Natural killer cell treated with Interleukin-12 subunit alpha and Interleukin-12 subunit beta and Interleukin-15 and Interleukin-18, amount 100 ng/mL, for 72 hours (primary cell): Measurements from ENCODE around the gene STEAP4. TPM values are rescaled to one million over a fixed set of nuclear protein-coding genes. Genes with fewer than 3 reads are reported as not detected.
"Not testable (repeated sequence)": the region's sequence is repeated elsewhere in the genome, so short reads cannot be mapped to it uniquely, and the experiment has no call there.

ENCODE experiments used
- ATAC-seq, 2 donors: fragments of 150-1000 bp; cut with Tn5 transposase in 1 of 2; sonication (Bioruptor Pico), chemical (Tn5 transposase) in 1 of 2; 2 replicates each; pipeline ENCODE4 v1.10.0; 2021
- DNase-seq: peaks from one replicate; pipeline ENCODE4 v3.0.0; 2022; ENCODE audit warnings: low spot score
- H3K27ac Mint-ChIP-seq, 2 donors: 1 replicate in 1 of 2; 2 replicates in 1 of 2; pipeline ENCODE4 v1.8.0; 2022; ENCODE audit warnings: mixed read lengths in 2 of 2, mild to moderate bottlenecking in 1 of 2, moderate library complexity in 1 of 2
- H3K27me3 Mint-ChIP-seq, 2 donors: 1 replicate in 1 of 2; 2 replicates in 1 of 2; pipeline ENCODE4 v1.8.0; 2022; ENCODE audit warnings: mixed read lengths in 2 of 2
- H3K36me3 Mint-ChIP-seq: one replicate; pipeline ENCODE4 v1.8.0; 2022; ENCODE audit warnings: mixed read lengths
- H3K4me1 Mint-ChIP-seq, 2 donors: 1 replicate in 1 of 2; 2 replicates in 1 of 2; pipeline ENCODE4 v1.8.0; 2022; ENCODE audit warnings: low read depth in 2 of 2, mixed read lengths in 2 of 2, mild to moderate bottlenecking in 1 of 2
- H3K4me3 Mint-ChIP-seq: one replicate; pipeline ENCODE4 v1.8.0; 2022; ENCODE audit warnings: mixed read lengths
- H3K9me3 Mint-ChIP-seq: 2 replicates; pipeline ENCODE4 v1.8.0; 2022; ENCODE audit warnings: mixed read lengths
- total RNA-seq, 2 donors: library from RNA; stranded (reverse); gene quantifications; one replicate each; pipeline ENCODE4 v1.2.3, GENCODE V29; 2022

The STEAP4 gene
- total RNA-seq, 2 donors from 2014 or later, result not detected

- not testable (repeated sequence) for H3K4me3 Mint-ChIP-seq, H3K27me3 Mint-ChIP-seq, H3K36me3 Mint-ChIP-seq, H3K4me1 Mint-ChIP-seq, ATAC-seq, H3K9me3 Mint-ChIP-seq, H3K27ac Mint-ChIP-seq, DNase-seq
These were observed 31.8 kb downstream of the STEAP4 start for GRCh38 chr7:88274856-88275255.

GRCh38 chr7:88269586-88269985 lies 37.1 kb downstream of the STEAP4 start:
- H3K4me3 Mint-ChIP-seq, result no peak overlapping the region
- no peaks in the 10 kb centered on the region for H3K4me1 Mint-ChIP-seq
- DNase-seq (no peak), ATAC-seq (no peak)
- no peaks in the 10 kb centered on the region for H3K36me3 Mint-ChIP-seq
- H3K9me3 Mint-ChIP-seq, result no peaks in the 10 kb centered on the region
- peaks cover 3 to 12% of the 10 kb centered on the region in 2 donors for H3K27me3 Mint-ChIP-seq
- H3K27ac Mint-ChIP-seq, result no peak overlapping the region

- no peak for ATAC-seq
- H3K9me3 Mint-ChIP-seq, result no peaks in the 10 kb centered on the region
- H3K4me1 Mint-ChIP-seq, result no peaks in the 10 kb centered on the region
- no peak for DNase-seq
- no peak overlapping the region for H3K27ac Mint-ChIP-seq
- no peaks in the 10 kb centered on the region for H3K36me3 Mint-ChIP-seq
- H3K27me3 Mint-ChIP-seq, result peaks cover 3 to 12% of the 10 kb centered on the region in 2 donors
- H3K4me3 Mint-ChIP-seq, result no peak overlapping the region
These were observed 37.8 kb downstream of the STEAP4 start for GRCh38 chr7:88268858-88269257.

GRCh38 chr7:88268051-88268450 lies 38.6 kb downstream of the STEAP4 start:
- Mint-ChIP-seq H3K4me1 (no peaks in the 10 kb centered on the region), H3K9me3 (no peaks in the 10 kb centered on the region), H3K27ac (no peak overlapping the region), H3K27me3 (peaks cover 0 to 12% of the 10 kb centered on the region in 2 donors), H3K36me3 (no peaks in the 10 kb centered on the region), H3K4me3 (no peak overlapping the region)
- ATAC-seq (no peak), DNase-seq (no peak)

GRCh38 chr7:88267421-88267820 lies 39.3 kb downstream of the STEAP4 start:
- Mint-ChIP-seq H3K27ac (no peak overlapping the region), H3K9me3 (no peaks in the 10 kb centered on the region), H3K27me3 (peaks cover 0 to 12% of the 10 kb centered on the region in 2 donors), H3K4me1 (no peaks in the 10 kb centered on the region), H3K4me3 (no peak overlapping the region), H3K36me3 (no peaks in the 10 kb centered on the region)
- DNase-seq, result no peak
- ATAC-seq, result no peak

- peaks cover 0 to 12% of the 10 kb centered on the region in 2 donors for H3K27me3 Mint-ChIP-seq
- not testable (repeated sequence) for H3K4me3 Mint-ChIP-seq, H3K9me3 Mint-ChIP-seq, ATAC-seq, DNase-seq, H3K36me3 Mint-ChIP-seq, H3K4me1 Mint-ChIP-seq, H3K27ac Mint-ChIP-seq
These were observed 41.7 kb downstream of the STEAP4 start for GRCh38 chr7:88264987-88265386.

GRCh38 chr7:88262562-88262961 lies 44.1 kb downstream of the STEAP4 start:
- no peak overlapping the region for H3K4me3 Mint-ChIP-seq
- DNase-seq (no peak), ATAC-seq (no peak)
- H3K27me3 Mint-ChIP-seq, result peaks cover 7 to 13% of the 10 kb centered on the region in 2 donors
- H3K27ac Mint-ChIP-seq, result no peak overlapping the region
- H3K9me3 Mint-ChIP-seq, result no peaks in the 10 kb centered on the region
- H3K36me3 Mint-ChIP-seq, result no peaks in the 10 kb centered on the region
- no peaks in the 10 kb centered on the region for H3K4me1 Mint-ChIP-seq

- Mint-ChIP-seq H3K4me1 (no peaks in the 10 kb centered on the region), H3K4me3 (no peak overlapping the region), H3K36me3 (no peaks in the 10 kb centered on the region), H3K9me3 (no peaks in the 10 kb centered on the region), H3K27ac (no peak overlapping the region), H3K27me3 (peaks cover 11 to 16% of the 10 kb centered on the region in 2 donors)
- ATAC-seq (no peak), DNase-seq (no peak)
These were observed 46.0 kb downstream of the STEAP4 start for GRCh38 chr7:88260719-88261118.

GRCh38 chr7:88259656-88260380 lies 46.9 kb downstream of the STEAP4 start:
- Mint-ChIP-seq H3K4me3 (no peak overlapping the region), H3K9me3 (no peaks in the 10 kb centered on the region), H3K27ac (no peak overlapping the region), H3K4me1 (no peaks in the 10 kb centered on the region), H3K27me3 (peaks cover 11 to 16% of the 10 kb centered on the region in 2 donors), H3K36me3 (no peaks in the 10 kb centered on the region)
- no peak for DNase-seq
- no peak for ATAC-seq

- DNase-seq, H3K9me3 Mint-ChIP-seq, H3K27ac Mint-ChIP-seq, H3K4me3 Mint-ChIP-seq, H3K4me1 Mint-ChIP-seq, ATAC-seq: not testable (repeated sequence)
- Mint-ChIP-seq H3K36me3 (peaks cover 13% of the 10 kb centered on the region), H3K27me3 (peaks cover 11 to 24% of the 10 kb centered on the region in 2 donors)
These were observed 48.4 kb downstream of the STEAP4 start for GRCh38 chr7:88258296-88258695.

- H3K4me1 Mint-ChIP-seq, result no peaks in the 10 kb centered on the region
- DNase-seq, result no peak
- H3K4me3 Mint-ChIP-seq, result no peak overlapping the region
- no peak for ATAC-seq
- no peak overlapping the region for H3K27ac Mint-ChIP-seq
- peaks cover 5% of the 10 kb centered on the region for H3K9me3 Mint-ChIP-seq
- peaks cover 11 to 24% of the 10 kb centered on the region in 2 donors for H3K27me3 Mint-ChIP-seq
- peaks cover 13% of the 10 kb centered on the region for H3K36me3 Mint-ChIP-seq
These were observed 49.8 kb downstream of the STEAP4 start for GRCh38 chr7:88256906-88257305.

GRCh38 chr7:88254721-88255424 lies 51.8 kb downstream of the STEAP4 start:
- no peak for DNase-seq
- no peak overlapping the region for H3K27ac Mint-ChIP-seq
- peaks cover 18 to 32% of the 10 kb centered on the region in 2 donors for H3K27me3 Mint-ChIP-seq
- H3K9me3 Mint-ChIP-seq, result peaks cover 5% of the 10 kb centered on the region
- ATAC-seq, result no peak
- H3K4me1 Mint-ChIP-seq, result no peaks in the 10 kb centered on the region
- H3K36me3 Mint-ChIP-seq, result peaks cover 13% of the 10 kb centered on the region
- no peak overlapping the region for H3K4me3 Mint-ChIP-seq

- Mint-ChIP-seq H3K27me3 (peaks cover 19 to 36% of the 10 kb centered on the region in 2 donors), H3K4me1 (no peaks in the 10 kb centered on the region), H3K4me3 (no peak overlapping the region), H3K27ac (no peak overlapping the region), H3K9me3 (peaks cover 5% of the 10 kb centered on the region), H3K36me3 (peaks cover 13% of the 10 kb centered on the region)
- DNase-seq (no peak), ATAC-seq (no peak)
These were observed 53.1 kb downstream of the STEAP4 start for GRCh38 chr7:88253640-88254039.

- DNase-seq, result no peak
- no peak overlapping the region for H3K4me3 Mint-ChIP-seq
- H3K27me3 Mint-ChIP-seq, result peaks cover 18 to 38% of the 10 kb centered on the region in 2 donors
- no peaks in the 10 kb centered on the region for H3K9me3 Mint-ChIP-seq
- no peaks in the 10 kb centered on the region for H3K36me3 Mint-ChIP-seq
- no peak for ATAC-seq
- H3K27ac Mint-ChIP-seq, result no peak overlapping the region
- H3K4me1 Mint-ChIP-seq, result no peaks in the 10 kb centered on the region
These were observed 62.4 kb downstream of the STEAP4 start for GRCh38 chr7:88244258-88244657.
